HepG2 (cell line): ENCODE data around the gene SPTB. TPM values are rescaled to one million over a fixed set of nuclear protein-coding genes. Genes with fewer than 3 reads are reported as not detected.

ENCODE experiments used
- DPF2 ChIP-seq: sonication (generic); formaldehyde crosslinking; IDR thresholded peaks from 2 replicates; pipeline ENCODE4 v1.4.0; 2020; ENCODE audit warnings: mild to moderate bottlenecking, low read depth, missing genetic modification reagents, borderline replicate concordance
- ETV6 ChIP-seq: sonication (generic); formaldehyde crosslinking; conservative IDR thresholded peaks from 2 replicates; pipeline ENCODE4 v1.4.0; 2020; ENCODE audit warnings: missing genetic modification reagents
- FOXJ3 ChIP-seq: sonication (generic); formaldehyde crosslinking; IDR thresholded peaks from 2 replicates; pipeline ENCODE4 v1.4.0; 2020; ENCODE audit warnings: missing genetic modification reagents, mild to moderate bottlenecking, borderline replicate concordance
- GABPB1 ChIP-seq: IDR thresholded peaks from 2 replicates; pipeline ENCODE4 v1.6.1; 2016; ENCODE audit warnings: mild to moderate bottlenecking, missing genetic modification reagents, moderate library complexity, missing compliant biosample characterization
- KAT2B ChIP-seq: fragments of 150-350 bp; IDR thresholded peaks from 2 replicates; pipeline ENCODE4 v1.6.1; 2014; ENCODE audit warnings: low read depth, low read length, borderline replicate concordance
- KDM5B ChIP-seq: sonication (generic); formaldehyde crosslinking; IDR thresholded peaks from 2 replicates; pipeline ENCODE4 v1.4.0; 2020; ENCODE audit warnings: missing genetic modification reagents, mild to moderate bottlenecking, borderline replicate concordance
- MYNN ChIP-seq: sonication (generic); formaldehyde crosslinking; IDR thresholded peaks from 2 replicates; pipeline ENCODE4 v1.4.0; 2020; ENCODE audit warnings: mild to moderate bottlenecking, low read depth, missing genetic modification reagents
- NAIF1 ChIP-seq: sonication (generic); formaldehyde crosslinking; IDR thresholded peaks from 2 replicates; pipeline ENCODE4 v1.5.0; 2020; ENCODE audit warnings: mild to moderate bottlenecking, missing genetic modification reagents, borderline replicate concordance
- PRPF4 ChIP-seq: fragments of 200-400 bp; formaldehyde crosslinking; IDR thresholded peaks from 2 replicates; pipeline ENCODE4 v1.6.1; 2016; ENCODE audit warnings: low read length, low read depth; ENCODE audit not compliant: poor library complexity, severe bottlenecking
- RBFOX2 ChIP-seq: fragments of 200-400 bp; formaldehyde crosslinking; IDR thresholded peaks from 2 replicates; pipeline ENCODE4 v1.6.1; 2017; ENCODE audit warnings: low read depth, mild to moderate bottlenecking, low read length
- RBM22 ChIP-seq: fragments of 200-400 bp; formaldehyde crosslinking; optimal IDR thresholded peaks from 2 replicates; pipeline ENCODE3; 2017; ENCODE audit warnings: mild to moderate bottlenecking, low read length, moderate library complexity
- SP4 ChIP-seq: sonication (generic); formaldehyde crosslinking; IDR thresholded peaks from 2 replicates; pipeline ENCODE4 v1.8.1; 2023; ENCODE audit warnings: mild to moderate bottlenecking, missing genetic modification reagents
- ZNF274 ChIP-seq: sonication (generic); formaldehyde crosslinking; IDR thresholded peaks from 2 replicates; pipeline ENCODE4 v1.5.1; 2020; ENCODE audit warnings: mild to moderate bottlenecking, missing genetic modification reagents
- ZNF3 ChIP-seq: IDR thresholded peaks from 2 replicates; pipeline ENCODE4 v1.7.0; 2017; ENCODE audit warnings: inconsistent platforms
- ZNF543 ChIP-seq: sonication (generic); formaldehyde crosslinking; IDR thresholded peaks from 2 replicates; pipeline ENCODE4 v1.4.0; 2020; ENCODE audit warnings: mild to moderate bottlenecking, missing genetic modification reagents
- ZNF563 ChIP-seq: sonication (generic); formaldehyde crosslinking; IDR thresholded peaks from 2 replicates; pipeline ENCODE4 v1.8.0; 2022; ENCODE audit warnings: mild to moderate bottlenecking, moderate library complexity, missing genetic modification reagents
- polyA plus RNA-seq, 8 experiments: library from polyadenylated mRNA; depleted of rRNA in 3 of 8; stranded (reverse) in 7 of 8; unstranded in 1 of 8; fragments of >200 nt; fragmentation: Illumina TruSeq in 4 of 8; extraction: Trizol in 4 of 8; gene quantifications; 2 replicates each; pipeline versions ENCODE4 v1.2.1 to v1.2.3, GENCODE V29; 2011 to 2016; ENCODE audit warnings: low read depth in 4 of 8, missing spikeins in 1 of 8, mixed read lengths in 1 of 8; ENCODE audit not compliant: insufficient read depth in 1 of 8
- total RNA-seq, 5 experiments: library from RNA; depleted of rRNA; stranded (reverse); fragments of >200 nt; fragmentation: Illumina TruSeq; extraction: Trizol; gene quantifications; 2 replicates each; pipeline ENCODE4 v1.2.3, GENCODE V29; 2016; ENCODE audit warnings: low read depth in 1 of 5
- TF ChIP-seq, protein P1 (sequence below): sonication (generic); formaldehyde crosslinking; IDR thresholded peaks from 2 replicates; pipeline ENCODE4 v1.4.0; 2020; ENCODE audit warnings: missing genetic modification reagents, borderline replicate concordance
- TF ChIP-seq, protein P2 (sequence below): sonication (generic); formaldehyde crosslinking; IDR thresholded peaks from 2 replicates; pipeline ENCODE4 v1.4.0; 2020; ENCODE audit warnings: missing genetic modification reagents
- TF ChIP-seq, protein P3 (sequence below): IDR thresholded peaks from 2 replicates; pipeline ENCODE4 v1.6.1; 2012; ENCODE audit warnings: inconsistent platforms
- TF ChIP-seq, protein P4 (sequence below): IDR thresholded peaks from 2 replicates; pipeline ENCODE4 v1.6.1; 2016; ENCODE audit warnings: low read depth
- TF ChIP-seq, protein P5 (sequence below): sonication (generic); formaldehyde crosslinking; conservative IDR thresholded peaks from 2 replicates; pipeline ENCODE4 v1.8.0; 2022; ENCODE audit warnings: mild to moderate bottlenecking, moderate library complexity, missing genetic modification reagents

Gene SPTB
- total and polyA plus RNA-seq, 2 of the 13 experiments (the other 11 are each of a cell fraction or from before 2014, with no cell fraction given): 0.01 to 0.02 TPM

DNA sequence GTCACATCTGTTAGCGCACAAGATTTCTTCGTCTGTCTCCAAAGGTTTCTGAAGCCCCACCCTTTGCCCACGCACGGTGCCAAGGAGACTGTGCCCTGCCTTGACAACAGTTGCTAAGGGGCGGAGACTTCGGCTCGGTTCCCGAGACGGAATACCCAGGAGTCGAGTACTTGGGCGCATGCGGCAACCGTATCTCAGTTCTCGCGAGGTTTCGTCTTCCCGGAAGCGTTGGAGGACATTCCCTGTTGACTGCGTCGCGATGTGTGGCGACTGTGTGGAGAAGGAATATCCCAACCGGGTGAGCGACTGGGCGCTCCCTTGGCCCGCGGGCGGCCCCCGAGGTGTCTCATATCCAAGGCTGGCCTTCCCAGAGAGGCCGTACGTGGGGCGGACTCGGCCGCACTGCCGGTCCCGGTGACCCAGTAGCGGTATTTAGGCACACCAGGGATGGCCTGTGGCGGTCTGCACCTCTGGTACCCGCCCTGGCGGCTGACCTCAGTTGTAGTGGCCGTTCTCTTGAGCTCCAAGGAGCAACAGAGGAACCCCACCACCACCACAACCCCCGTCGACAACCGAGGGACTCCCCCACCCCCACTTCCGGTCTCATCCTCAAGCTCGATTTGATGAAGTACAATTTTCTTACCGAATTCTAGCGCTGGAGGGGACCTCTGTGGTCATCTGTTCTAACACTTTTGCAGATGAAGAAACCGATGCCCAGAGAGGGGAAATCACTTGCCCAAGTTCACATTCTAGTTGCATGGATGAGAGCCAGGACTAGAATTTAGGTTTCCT is 34.7 kb upstream of the SPTB start, which contains the start of gene CHURC1 (continued):
- TF ChIP-seq, protein P1, sequence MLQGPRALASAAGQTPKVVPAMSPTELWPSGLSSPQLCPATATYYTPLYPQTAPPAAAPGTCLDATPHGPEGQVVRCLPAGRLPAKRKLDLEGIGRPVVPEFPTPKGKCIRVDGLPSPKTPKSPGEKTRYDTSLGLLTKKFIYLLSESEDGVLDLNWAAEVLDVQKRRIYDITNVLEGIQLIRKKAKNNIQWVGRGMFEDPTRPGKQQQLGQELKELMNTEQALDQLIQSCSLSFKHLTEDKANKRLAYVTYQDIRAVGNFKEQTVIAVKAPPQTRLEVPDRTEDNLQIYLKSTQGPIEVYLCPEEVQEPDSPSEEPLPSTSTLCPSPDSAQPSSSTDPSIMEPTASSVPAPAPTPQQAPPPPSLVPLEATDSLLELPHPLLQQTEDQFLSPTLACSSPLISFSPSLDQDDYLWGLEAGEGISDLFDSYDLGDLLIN (CRISPR knock-in tag): 0 out of 2 replicates have a peak, but pooled peaks have one; percentile 12
- TF ChIP-seq ZNF274 (CRISPR knock-in tag) (peak; percentile 21), RBM22 (no peak), MYNN (CRISPR knock-in tag) (no peak), ZNF563 (peak; percentile 64; the same call in 1 of the 2 replicates), SP4 (CRISPR knock-in tag) (peak; percentile 60; the same call in 1 of the 2 replicates), ETV6 (CRISPR knock-in tag) (peak; percentile 77; the same call in 1 of the 2 replicates), RBFOX2 (peak; percentile 91), KDM5B (peak; percentile 80; the same call in 1 of the 2 replicates), KAT2B (no peak), NAIF1 (0 out of 2 replicates have a peak, but pooled peaks have one; percentile 16), DPF2 (no peak), PRPF4 (no peak), FOXJ3 (CRISPR knock-in tag) (peak; percentile 30; the same call in 1 of the 2 replicates), GABPB1 (CRISPR knock-in tag) (peak; percentile 85), ZNF543 (peak; percentile 76; the same call in 1 of the 2 replicates), ZNF3 (CRISPR knock-in tag) (no peak)
- TF ChIP-seq, protein P2, sequence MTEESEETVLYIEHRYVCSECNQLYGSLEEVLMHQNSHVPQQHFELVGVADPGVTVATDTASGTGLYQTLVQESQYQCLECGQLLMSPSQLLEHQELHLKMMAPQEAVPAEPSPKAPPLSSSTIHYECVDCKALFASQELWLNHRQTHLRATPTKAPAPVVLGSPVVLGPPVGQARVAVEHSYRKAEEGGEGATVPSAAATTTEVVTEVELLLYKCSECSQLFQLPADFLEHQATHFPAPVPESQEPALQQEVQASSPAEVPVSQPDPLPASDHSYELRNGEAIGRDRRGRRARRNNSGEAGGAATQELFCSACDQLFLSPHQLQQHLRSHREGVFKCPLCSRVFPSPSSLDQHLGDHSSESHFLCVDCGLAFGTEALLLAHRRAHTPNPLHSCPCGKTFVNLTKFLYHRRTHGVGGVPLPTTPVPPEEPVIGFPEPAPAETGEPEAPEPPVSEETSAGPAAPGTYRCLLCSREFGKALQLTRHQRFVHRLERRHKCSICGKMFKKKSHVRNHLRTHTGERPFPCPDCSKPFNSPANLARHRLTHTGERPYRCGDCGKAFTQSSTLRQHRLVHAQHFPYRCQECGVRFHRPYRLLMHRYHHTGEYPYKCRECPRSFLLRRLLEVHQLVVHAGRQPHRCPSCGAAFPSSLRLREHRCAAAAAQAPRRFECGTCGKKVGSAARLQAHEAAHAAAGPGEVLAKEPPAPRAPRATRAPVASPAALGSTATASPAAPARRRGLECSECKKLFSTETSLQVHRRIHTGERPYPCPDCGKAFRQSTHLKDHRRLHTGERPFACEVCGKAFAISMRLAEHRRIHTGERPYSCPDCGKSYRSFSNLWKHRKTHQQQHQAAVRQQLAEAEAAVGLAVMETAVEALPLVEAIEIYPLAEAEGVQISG: peak; percentile 78
- TF ChIP-seq, protein P3, sequence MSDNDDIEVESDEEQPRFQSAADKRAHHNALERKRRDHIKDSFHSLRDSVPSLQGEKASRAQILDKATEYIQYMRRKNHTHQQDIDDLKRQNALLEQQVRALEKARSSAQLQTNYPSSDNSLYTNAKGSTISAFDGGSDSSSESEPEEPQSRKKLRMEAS: peak; percentile 67; the same call in 1 of the 2 replicates
- TF ChIP-seq, protein P4, sequence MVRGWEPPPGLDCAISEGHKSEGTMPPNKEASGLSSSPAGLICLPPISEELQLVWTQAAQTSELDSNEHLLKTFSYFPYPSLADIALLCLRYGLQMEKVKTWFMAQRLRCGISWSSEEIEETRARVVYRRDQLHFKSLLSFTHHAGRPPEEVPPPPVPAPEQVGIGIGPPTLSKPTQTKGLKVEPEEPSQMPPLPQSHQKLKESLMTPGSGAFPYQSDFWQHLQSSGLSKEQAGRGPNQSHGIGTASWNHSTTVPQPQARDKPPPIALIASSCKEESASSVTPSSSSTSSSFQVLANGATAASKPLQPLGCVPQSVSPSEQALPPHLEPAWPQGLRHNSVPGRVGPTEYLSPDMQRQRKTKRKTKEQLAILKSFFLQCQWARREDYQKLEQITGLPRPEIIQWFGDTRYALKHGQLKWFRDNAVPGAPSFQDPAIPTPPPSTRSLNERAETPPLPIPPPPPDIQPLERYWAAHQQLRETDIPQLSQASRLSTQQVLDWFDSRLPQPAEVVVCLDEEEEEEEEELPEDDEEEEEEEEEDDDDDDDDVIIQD (CRISPR knock-in tag): peak; percentile 94
- TF ChIP-seq, protein P5, sequence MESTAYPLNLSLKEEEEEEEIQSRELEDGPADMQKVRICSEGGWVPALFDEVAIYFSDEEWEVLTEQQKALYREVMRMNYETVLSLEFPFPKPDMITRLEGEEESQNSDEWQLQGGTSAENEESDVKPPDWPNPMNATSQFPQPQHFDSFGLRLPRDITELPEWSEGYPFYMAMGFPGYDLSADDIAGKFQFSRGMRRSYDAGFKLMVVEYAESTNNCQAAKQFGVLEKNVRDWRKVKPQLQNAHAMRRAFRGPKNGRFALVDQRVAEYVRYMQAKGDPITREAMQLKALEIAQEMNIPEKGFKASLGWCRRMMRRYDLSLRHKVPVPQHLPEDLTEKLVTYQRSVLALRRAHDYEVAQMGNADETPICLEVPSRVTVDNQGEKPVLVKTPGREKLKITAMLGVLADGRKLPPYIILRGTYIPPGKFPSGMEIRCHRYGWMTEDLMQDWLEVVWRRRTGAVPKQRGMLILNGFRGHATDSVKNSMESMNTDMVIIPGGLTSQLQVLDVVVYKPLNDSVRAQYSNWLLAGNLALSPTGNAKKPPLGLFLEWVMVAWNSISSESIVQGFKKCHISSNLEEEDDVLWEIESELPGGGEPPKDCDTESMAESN (CRISPR knock-in tag): 0 out of 2 replicates have a peak, but pooled peaks have one; percentile 39
